ENCODE results near the gene ARL17B.
A peak's percentile ranks its signal among the peaks of the same experiment; 100 is the strongest.
"Not testable (repeated sequence)": the region's sequence is repeated elsewhere in the genome, so short reads cannot be mapped to it uniquely, and the experiment has no call there.

The ARL17B gene

DNA sequence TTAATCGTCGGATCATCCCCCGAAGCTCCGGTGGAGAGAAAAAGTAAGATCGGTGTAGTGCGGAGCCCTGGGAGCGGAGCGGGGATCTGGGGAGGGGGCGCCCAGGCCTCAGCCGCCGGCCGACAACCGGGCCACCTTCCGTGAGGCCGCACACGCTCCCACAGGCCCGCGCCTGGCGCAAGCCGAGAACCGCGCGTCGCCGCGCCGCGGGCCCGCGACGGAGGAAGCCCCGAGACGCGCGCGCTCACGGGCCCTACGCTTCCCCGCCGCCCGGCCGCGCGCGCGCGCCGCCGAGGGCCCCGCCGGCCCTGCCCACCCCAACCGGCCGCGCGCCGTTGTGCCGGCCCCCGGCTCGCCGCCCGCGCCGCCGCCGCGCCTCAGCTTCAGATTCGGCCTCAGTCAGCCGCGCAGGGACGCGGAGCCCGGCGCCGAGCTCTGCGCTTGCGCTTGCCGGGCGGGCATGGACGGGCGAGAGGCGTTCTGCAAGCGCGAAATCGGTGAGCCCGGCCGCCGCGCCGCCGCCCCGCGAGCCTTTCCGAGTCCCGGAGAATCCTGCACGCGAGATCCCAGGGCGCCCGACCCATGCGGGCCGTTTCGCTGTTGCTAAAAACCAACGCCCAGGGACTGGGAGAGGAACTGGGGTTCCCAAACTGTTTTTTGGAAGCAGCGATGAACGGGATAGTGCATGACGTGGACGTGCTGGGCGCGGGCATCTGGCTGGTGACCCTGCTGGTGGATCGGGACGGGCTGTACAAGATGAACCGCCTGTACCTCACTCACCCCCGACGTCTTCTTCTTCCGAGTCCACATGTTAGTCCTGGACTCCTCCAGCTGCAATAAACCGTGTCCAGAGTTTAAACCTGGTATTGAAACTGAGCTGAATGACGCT lies 94.7 kb downstream of the ARL17B start:
- H3K79me2 ChIP-seq (ENCODE audit: control insufficient read depth, insufficient read depth, low read length, unreplicated experiment): no peaks in the 10 kb centered on the region
- H3K4me1 ChIP-seq (ENCODE audit: control insufficient read depth, insufficient read depth, low read length, unreplicated experiment): peaks cover 14% of the 10 kb centered on the region
- H2AFZ ChIP-seq (ENCODE audit: low read length, unreplicated experiment): peak overlapping the region; percentile 90
- peak overlapping the region; percentile 33; the same call in 1 of the 2 replicates for H3K27ac ChIP-seq (ENCODE audit: low read depth, low read length)
- peak overlapping the region; percentile 96 for H3K4me3 ChIP-seq (ENCODE audit: low read depth, low read length)
- no peaks in the 10 kb centered on the region for H3K27me3 ChIP-seq (ENCODE audit: insufficient read depth, low read length)
- no peaks in the 10 kb centered on the region for H3K36me3 ChIP-seq (ENCODE audit: insufficient read depth, low read length)

DNA sequence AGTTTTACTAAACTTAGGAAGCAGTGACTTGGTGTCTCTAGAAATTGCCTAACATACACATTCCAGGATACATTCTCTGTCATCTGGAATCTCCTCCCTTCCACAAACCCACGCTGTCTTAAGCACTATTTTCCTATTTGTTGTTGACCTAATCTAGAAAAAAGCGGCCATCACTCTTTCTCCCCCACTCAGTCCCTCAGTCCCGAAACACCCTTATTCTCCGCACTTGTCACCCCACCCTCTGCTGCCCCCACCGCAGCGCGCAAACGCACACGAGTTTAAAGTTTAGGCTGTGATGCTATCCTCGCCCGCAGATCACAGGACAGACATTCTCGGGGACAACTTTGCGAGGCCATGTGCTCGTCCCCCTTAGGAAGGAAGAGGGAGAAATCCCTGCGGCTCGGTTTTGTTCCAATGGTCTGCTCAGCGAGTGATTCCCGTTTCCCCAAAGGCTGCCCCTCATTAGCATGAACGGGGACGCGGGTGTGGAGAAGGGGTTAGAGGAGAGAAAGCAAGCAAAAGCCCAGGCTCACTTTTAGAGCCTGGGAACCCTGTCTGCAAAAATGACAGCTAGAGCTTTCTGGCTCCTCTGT lies 95.4 kb downstream of the ARL17B start:
- not testable (repeated sequence) for H3K36me3 ChIP-seq (ENCODE audit: insufficient read depth, low read length); H3K27me3 ChIP-seq (ENCODE audit: insufficient read depth, low read length); H3K79me2 ChIP-seq (ENCODE audit: control insufficient read depth, insufficient read depth, low read length, unreplicated experiment); H2AFZ ChIP-seq (ENCODE audit: low read length, unreplicated experiment)
- Histone ChIP-seq H3K4me1 (ENCODE audit: control insufficient read depth, insufficient read depth, low read length, unreplicated experiment) (peaks cover 14% of the 10 kb centered on the region), H3K27ac (ENCODE audit: low read depth, low read length) (peak overlapping the region; percentile 27; the same call in 1 of the 2 replicates), H3K4me3 (ENCODE audit: low read depth, low read length) (peak overlapping the region; percentile 70)

DNA sequence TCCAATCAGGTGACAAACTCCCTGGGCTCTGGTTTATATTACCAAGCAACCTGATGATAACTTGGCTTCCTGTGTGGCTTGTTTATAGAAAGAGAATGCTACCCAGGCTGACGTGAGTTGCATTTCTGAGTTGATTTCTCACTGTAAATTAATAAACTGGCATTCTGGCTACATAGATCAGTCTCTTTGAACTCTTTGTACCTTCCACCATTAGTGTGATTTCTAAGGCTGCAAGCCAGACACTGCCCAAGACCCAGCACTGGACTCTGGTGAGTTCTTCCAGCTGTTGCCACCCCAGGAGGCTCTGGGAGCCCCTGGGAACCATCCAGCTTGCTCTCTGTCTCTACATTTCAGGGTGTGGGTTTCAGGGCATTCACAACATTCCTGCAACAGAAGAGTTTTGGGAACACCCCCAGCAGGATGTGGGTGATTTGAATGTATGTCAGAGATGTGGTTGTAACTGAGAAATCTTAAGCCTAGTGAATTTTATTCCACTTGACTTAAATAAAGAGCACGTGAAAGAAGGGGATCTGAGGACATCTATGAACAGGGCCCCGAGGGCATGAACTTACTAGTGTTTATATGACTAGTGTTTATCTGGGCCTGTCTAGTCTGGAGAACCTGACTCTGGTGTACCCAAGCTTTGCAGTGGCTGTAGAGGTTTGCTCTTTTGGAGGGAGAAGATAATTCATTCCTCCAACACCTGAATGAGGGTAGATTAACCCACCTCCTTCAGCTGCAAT lies 96.9 kb downstream of the ARL17B start:
- Histone ChIP-seq H3K79me2 (ENCODE audit: control insufficient read depth, insufficient read depth, low read length, unreplicated experiment) (no peaks in the 10 kb centered on the region), H3K4me1 (ENCODE audit: control insufficient read depth, insufficient read depth, low read length, unreplicated experiment) (peaks cover 14% of the 10 kb centered on the region), H2AFZ (ENCODE audit: low read length, unreplicated experiment) (no peak overlapping the region), H3K27me3 (ENCODE audit: insufficient read depth, low read length) (no peaks in the 10 kb centered on the region), H3K4me3 (ENCODE audit: low read depth, low read length) (no peak overlapping the region), H3K27ac (ENCODE audit: low read depth, low read length) (peak overlapping the region; percentile 64), H3K36me3 (ENCODE audit: insufficient read depth, low read length) (no peaks in the 10 kb centered on the region)

DNA sequence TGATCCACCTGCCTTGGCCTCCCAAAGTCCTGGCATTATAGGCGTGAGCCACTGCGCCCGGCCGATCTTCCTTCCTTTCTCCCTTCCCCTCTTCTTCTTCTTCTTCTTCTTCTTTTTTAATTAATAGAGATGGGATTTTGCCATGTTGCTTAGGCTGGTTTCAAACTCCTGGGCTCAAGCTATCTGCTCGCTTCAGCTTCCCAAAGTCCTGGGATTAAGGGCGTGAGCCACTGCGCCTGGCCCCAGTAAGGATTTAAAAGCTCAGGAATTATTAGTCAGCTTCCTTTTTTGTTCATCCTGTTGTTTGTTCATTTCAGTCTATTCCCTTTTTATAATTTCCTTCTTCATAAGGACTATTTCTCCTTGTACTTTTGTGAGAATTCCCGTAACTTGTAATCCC lies 99.3 kb downstream of the ARL17B start:
- Histone ChIP-seq H3K27me3 (ENCODE audit: insufficient read depth, low read length) (no peaks in the 10 kb centered on the region), H3K79me2 (ENCODE audit: control insufficient read depth, insufficient read depth, low read length, unreplicated experiment) (no peaks in the 10 kb centered on the region), H3K4me1 (ENCODE audit: control insufficient read depth, insufficient read depth, low read length, unreplicated experiment) (peaks cover 14% of the 10 kb centered on the region), H3K36me3 (ENCODE audit: insufficient read depth, low read length) (no peaks in the 10 kb centered on the region), H3K4me3 (ENCODE audit: low read depth, low read length) (no peak overlapping the region), H3K27ac (ENCODE audit: low read depth, low read length) (no peak overlapping the region), H2AFZ (ENCODE audit: low read length, unreplicated experiment) (peak overlapping the region; percentile 6)

DNA sequence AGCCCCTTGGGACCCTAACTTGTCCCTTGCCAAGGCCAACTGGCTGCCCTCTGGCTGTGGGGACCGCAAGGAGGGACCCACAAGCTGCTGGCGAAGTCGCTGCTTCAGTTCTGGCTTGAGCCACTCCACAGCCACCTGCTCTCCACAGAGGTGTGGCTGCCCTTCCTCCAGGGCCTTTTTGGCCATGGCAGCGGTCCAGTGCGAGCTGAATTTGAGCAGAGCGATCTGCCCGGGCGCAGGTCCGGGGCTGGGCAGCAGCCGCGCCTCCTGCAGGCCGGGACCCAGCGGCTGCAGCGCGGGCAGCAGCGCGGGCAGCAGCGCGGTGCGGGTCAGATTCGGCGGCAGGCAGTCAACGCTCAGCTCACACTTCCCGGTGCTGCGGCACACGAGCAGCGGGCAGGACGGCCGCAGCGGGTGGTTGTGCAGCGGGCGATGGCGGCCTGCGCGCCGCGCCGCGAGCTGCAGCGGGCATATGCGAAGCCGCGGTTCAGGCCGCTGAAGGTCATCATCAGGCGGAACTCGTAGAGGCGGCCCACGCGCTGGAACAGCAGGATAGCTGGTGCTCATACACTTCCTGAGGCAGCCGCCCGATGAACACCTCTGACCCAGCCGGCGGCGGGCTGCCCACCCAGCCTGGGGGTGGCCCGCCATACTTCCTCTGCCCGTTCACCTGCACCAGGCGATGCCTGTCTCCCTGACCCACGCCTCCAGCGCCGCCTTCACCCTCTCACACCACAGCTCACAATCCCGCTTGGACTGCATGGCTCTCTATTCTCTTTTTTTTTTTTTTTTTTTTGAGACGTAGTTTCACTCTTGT lies 101.5 kb downstream of the ARL17B start:
- not testable (repeated sequence) for H3K79me2 ChIP-seq (ENCODE audit: control insufficient read depth, insufficient read depth, low read length, unreplicated experiment); H3K27ac ChIP-seq (ENCODE audit: low read depth, low read length); H3K36me3 ChIP-seq (ENCODE audit: insufficient read depth, low read length); H3K27me3 ChIP-seq (ENCODE audit: insufficient read depth, low read length); H2AFZ ChIP-seq (ENCODE audit: low read length, unreplicated experiment)
- Histone ChIP-seq H3K4me1 (ENCODE audit: control insufficient read depth, insufficient read depth, low read length, unreplicated experiment) (peaks cover 12% of the 10 kb centered on the region), H3K4me3 (ENCODE audit: low read depth, low read length) (peak overlapping the region; percentile 55)

DNA sequence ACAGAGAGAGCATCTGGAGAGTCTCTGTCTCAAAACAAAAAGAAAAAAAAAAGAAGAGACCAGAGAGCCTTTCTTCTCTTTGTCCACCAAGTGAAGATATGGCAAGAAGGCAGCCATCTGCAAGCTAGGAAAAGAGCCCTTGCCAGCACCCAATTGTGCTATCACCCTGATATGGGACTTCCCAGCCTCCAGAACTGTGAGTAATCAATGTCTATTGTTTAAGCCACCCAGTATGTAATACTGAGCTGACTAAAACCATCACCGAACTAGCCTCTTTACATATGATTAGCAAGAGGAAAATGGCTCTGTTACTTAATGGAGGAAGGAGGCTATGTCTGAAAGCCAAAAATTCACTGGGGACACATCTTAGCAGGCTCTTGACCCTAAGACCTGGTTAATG lies 105.2 kb downstream of the ARL17B start:
- not testable (repeated sequence) for H3K27me3 ChIP-seq (ENCODE audit: insufficient read depth, low read length)

DNA sequence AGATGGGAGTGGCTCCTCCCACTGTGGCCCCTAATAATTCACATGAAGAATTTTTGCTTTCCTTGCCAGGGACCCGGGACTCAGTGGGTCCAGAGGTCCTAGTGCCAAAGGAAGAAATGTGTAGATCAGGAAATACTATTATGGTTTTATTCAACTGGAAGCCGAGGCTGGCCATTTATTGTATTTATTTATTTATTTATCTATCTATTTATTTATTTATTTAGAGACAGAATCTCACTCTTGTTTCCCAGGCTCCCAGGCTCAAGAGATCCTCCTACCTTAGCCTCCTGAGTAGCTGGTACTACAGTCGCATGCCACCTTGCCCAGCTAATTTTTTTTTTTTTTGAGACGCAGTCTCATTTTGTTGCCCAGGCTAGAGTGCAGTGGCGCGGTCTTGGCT lies 107.4 kb downstream of the ARL17B start:
- not testable (repeated sequence) for H3K4me3 ChIP-seq (ENCODE audit: low read depth, low read length); H3K27me3 ChIP-seq (ENCODE audit: insufficient read depth, low read length); H3K79me2 ChIP-seq (ENCODE audit: control insufficient read depth, insufficient read depth, low read length, unreplicated experiment); H3K27ac ChIP-seq (ENCODE audit: low read depth, low read length); H3K36me3 ChIP-seq (ENCODE audit: insufficient read depth, low read length); H2AFZ ChIP-seq (ENCODE audit: low read length, unreplicated experiment); H3K4me1 ChIP-seq (ENCODE audit: control insufficient read depth, insufficient read depth, low read length, unreplicated experiment)

More for the DNA sequence above, 105.2 kb downstream of the ARL17B start:
- not testable (repeated sequence) for H3K4me1 ChIP-seq (ENCODE audit: control insufficient read depth, insufficient read depth, low read length, unreplicated experiment); H3K27ac ChIP-seq (ENCODE audit: low read depth, low read length); H3K79me2 ChIP-seq (ENCODE audit: control insufficient read depth, insufficient read depth, low read length, unreplicated experiment); H3K4me3 ChIP-seq (ENCODE audit: low read depth, low read length); H2AFZ ChIP-seq (ENCODE audit: low read length, unreplicated experiment); H3K36me3 ChIP-seq (ENCODE audit: insufficient read depth, low read length)

DNA sequence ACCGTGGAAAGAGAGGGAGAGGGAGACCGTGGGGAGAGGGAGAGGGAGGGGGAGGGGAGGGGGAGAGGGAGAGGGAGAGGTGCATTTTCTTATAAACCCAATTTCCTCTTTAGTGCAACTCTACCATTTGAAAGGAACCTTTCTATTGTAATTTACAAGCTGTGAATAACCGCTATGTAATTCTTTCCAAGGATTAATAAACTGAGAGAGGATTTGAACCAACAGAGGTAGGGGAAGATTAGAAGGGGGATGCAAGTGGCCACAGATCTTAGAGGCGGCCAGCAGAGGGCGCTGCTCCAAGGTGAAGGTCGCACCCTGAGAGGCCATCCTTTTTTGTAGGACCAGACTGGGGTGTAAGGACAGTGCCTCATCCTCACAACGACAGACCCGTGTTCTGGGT lies 107.8 kb downstream of the ARL17B start:
- not testable (repeated sequence) for H2AFZ ChIP-seq (ENCODE audit: low read length, unreplicated experiment); H3K4me1 ChIP-seq (ENCODE audit: control insufficient read depth, insufficient read depth, low read length, unreplicated experiment); H3K79me2 ChIP-seq (ENCODE audit: control insufficient read depth, insufficient read depth, low read length, unreplicated experiment); H3K36me3 ChIP-seq (ENCODE audit: insufficient read depth, low read length); H3K27me3 ChIP-seq (ENCODE audit: insufficient read depth, low read length); H3K4me3 ChIP-seq (ENCODE audit: low read depth, low read length); H3K27ac ChIP-seq (ENCODE audit: low read depth, low read length)

DNA sequence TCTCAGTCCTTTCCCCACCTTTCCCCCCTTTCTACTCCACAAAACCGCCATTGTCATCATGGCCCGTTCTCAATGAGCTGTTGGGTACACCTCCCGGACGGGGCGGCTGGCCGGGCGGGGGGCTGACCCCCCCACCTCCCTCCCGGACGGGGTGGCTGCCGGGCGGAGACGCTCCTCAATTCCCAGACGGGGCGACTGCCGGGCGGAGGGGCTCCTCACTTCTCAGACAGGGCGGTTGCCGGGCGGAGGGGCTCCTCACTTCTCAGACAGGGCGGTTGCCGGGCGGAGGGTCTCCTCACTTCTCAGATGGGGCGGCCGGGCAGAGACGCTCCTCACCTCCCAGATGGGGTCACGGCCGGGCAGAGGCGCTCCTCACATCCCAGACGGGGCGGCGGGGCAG lies 108.8 kb downstream of the ARL17B start:
- not testable (repeated sequence) for H3K27me3 ChIP-seq (ENCODE audit: insufficient read depth, low read length); H3K27ac ChIP-seq (ENCODE audit: low read depth, low read length); H3K4me3 ChIP-seq (ENCODE audit: low read depth, low read length)

DNA sequence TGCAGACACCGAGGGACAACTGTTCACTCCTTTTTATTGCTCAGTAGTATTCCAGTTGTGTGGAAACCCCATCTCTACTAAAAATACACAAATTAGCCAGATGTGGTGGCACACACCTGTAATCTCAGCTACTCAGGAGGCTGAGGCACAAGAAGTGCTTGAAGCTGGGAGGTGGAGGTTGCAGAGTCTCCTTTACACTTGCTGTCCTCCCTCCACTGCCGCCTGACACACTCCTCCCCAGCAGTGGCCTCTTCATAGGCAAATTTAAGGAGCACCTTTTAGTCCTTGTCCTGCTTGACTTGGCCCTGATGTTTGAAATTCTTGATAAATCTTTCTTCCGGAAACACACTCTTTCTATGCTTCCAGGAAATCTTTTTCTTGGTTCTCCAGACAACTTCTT lies 112.4 kb downstream of the ARL17B start:
- H3K27me3 ChIP-seq (ENCODE audit: insufficient read depth, low read length); H3K36me3 ChIP-seq (ENCODE audit: insufficient read depth, low read length); H3K4me1 ChIP-seq (ENCODE audit: control insufficient read depth, insufficient read depth, low read length, unreplicated experiment); H3K27ac ChIP-seq (ENCODE audit: low read depth, low read length); H3K4me3 ChIP-seq (ENCODE audit: low read depth, low read length); H3K79me2 ChIP-seq (ENCODE audit: control insufficient read depth, insufficient read depth, low read length, unreplicated experiment); H2AFZ ChIP-seq (ENCODE audit: low read length, unreplicated experiment): not testable (repeated sequence)

More for the DNA sequence above, 108.8 kb downstream of the ARL17B start:
- H3K79me2 ChIP-seq (ENCODE audit: control insufficient read depth, insufficient read depth, low read length, unreplicated experiment); H2AFZ ChIP-seq (ENCODE audit: low read length, unreplicated experiment); H3K36me3 ChIP-seq (ENCODE audit: insufficient read depth, low read length); H3K4me1 ChIP-seq (ENCODE audit: control insufficient read depth, insufficient read depth, low read length, unreplicated experiment): not testable (repeated sequence)

Measured in ACC112 (cell line).